ENCODE measurements around the gene FAM209A.

The FAM209A gene

GRCh38 chr20:56540415-56540814 lies 15.9 kb downstream of the FAM209A start:
- peak; percentile 21 for DNase-seq (ENCODE audit: low spot score)

- peak; percentile 35 for DNase-seq (ENCODE audit: low spot score)
Observed at GRCh38 chr20:56542489-56543030, 18.0 kb downstream of the FAM209A start.

GRCh38 chr20:56551571-56551970 lies 27.0 kb downstream of the FAM209A start:
- no peak for DNase-seq (ENCODE audit: low spot score)

- DNase-seq (ENCODE audit: low spot score), result no peak
Observed at GRCh38 chr20:56552911-56553629, 28.5 kb downstream of the FAM209A start.

GRCh38 chr20:56554869-56555268 lies 30.3 kb downstream of the FAM209A start:
- DNase-seq (ENCODE audit: low spot score), result peak; percentile 86

- DNase-seq (ENCODE audit: low spot score), result no peak
Observed at GRCh38 chr20:56558968-56559367, 34.4 kb downstream of the FAM209A start.

GRCh38 chr20:56564526-56564925 lies 40.0 kb downstream of the FAM209A start:
- peak; percentile 58 for DNase-seq (ENCODE audit: low spot score)

- DNase-seq (ENCODE audit: low spot score), result no peak
Observed at GRCh38 chr20:56565511-56565910, 41.0 kb downstream of the FAM209A start.

- DNase-seq (ENCODE audit: low spot score), result no peak
Observed at GRCh38 chr20:56566621-56567020, 42.1 kb downstream of the FAM209A start.

GRCh38 chr20:56570832-56571231 lies 46.3 kb downstream of the FAM209A start:
- DNase-seq (ENCODE audit: low spot score), result no peak

- no peak for DNase-seq (ENCODE audit: low spot score)
Observed at GRCh38 chr20:56572172-56572571, 47.6 kb downstream of the FAM209A start.

GRCh38 chr20:56573986-56574385 lies 49.4 kb downstream of the FAM209A start:
- DNase-seq (ENCODE audit: low spot score), result no peak

GRCh38 chr20:56574531-56575142 lies 50.1 kb downstream of the FAM209A start:
- DNase-seq (ENCODE audit: low spot score), result no peak

- DNase-seq (ENCODE audit: low spot score), result no peak
Observed at GRCh38 chr20:56575157-56575556, 50.6 kb downstream of the FAM209A start.
